Osteoblast (primary cell): ENCODE measurements around the gene MUC4. TPM values are rescaled to one million over a fixed set of nuclear protein-coding genes. Genes with fewer than 3 reads are reported as not detected.
A peak's percentile ranks its signal among the peaks of the same experiment; 100 is the strongest.

Experiments
- DNase-seq: peaks from one replicate; pipeline ENCODE4 v3.0.0; 2011; ENCODE audit warnings: low spot score, mixed read lengths; ENCODE audit not compliant: insufficient read length; ENCODE audit errors: missing footprints
- H2AFZ ChIP-seq: 2 replicates; pipeline ENCODE4 v1.6.0; 2011; ENCODE audit warnings: mild to moderate bottlenecking, low read length
- H3K27ac ChIP-seq: 2 replicates; pipeline ENCODE4 v1.5.1; 2011; ENCODE audit warnings: mild to moderate bottlenecking, low read depth, low read length, moderate library complexity
- H3K27me3 ChIP-seq: 2 replicates; pipeline ENCODE4 v1.6.0; 2012; ENCODE audit warnings: mild to moderate bottlenecking, control low read depth, inconsistent platforms, low read length, moderate library complexity; ENCODE audit not compliant: insufficient read depth
- H3K36me3 ChIP-seq: 2 replicates; pipeline ENCODE4 v1.5.1; 2011; ENCODE audit warnings: mild to moderate bottlenecking, low read length, control low read depth, moderate library complexity; ENCODE audit not compliant: insufficient read depth
- H3K4me1 ChIP-seq: 2 replicates; pipeline ENCODE4 v1.5.1; 2011; ENCODE audit warnings: mild to moderate bottlenecking, low read length, control low read depth, moderate library complexity; ENCODE audit not compliant: insufficient read depth
- H3K4me2 ChIP-seq: 2 replicates; pipeline ENCODE4 v1.6.0; 2011; ENCODE audit warnings: mild to moderate bottlenecking, low read length; ENCODE audit not compliant: insufficient read depth
- H3K4me3 ChIP-seq: fragments of 200-600 bp; sonication (generic); 3 replicates; pipeline ENCODE4 v1.5.1; 2012; ENCODE audit warnings: mild to moderate bottlenecking, low read length, inconsistent platforms; ENCODE audit not compliant: insufficient read depth
- H3K79me2 ChIP-seq: 2 replicates; pipeline ENCODE4 v1.6.0; 2012; ENCODE audit warnings: mild to moderate bottlenecking, low read length, control low read depth, inconsistent platforms; ENCODE audit not compliant: insufficient read depth
- H3K9me3 ChIP-seq: 2 replicates; pipeline ENCODE4 v1.5.1; 2011; ENCODE audit warnings: low read depth, low read length, control low read depth
- H4K20me1 ChIP-seq: 2 replicates; pipeline ENCODE4 v1.6.0; 2012; ENCODE audit warnings: mild to moderate bottlenecking, low read length, control low read depth; ENCODE audit not compliant: insufficient read depth
- total RNA-seq: library from RNA; depleted of rRNA; stranded (reverse); fragments of >200 nt; gene quantifications from 2 replicates; pipeline ENCODE4 v1.2.3, GENCODE V29; 2012
- TF ChIP-seq, protein P1 (sequence below): IDR thresholded peaks from 2 replicates; pipeline ENCODE4 v1.5.1; 2011; ENCODE audit warnings: mild to moderate bottlenecking, low read depth, low read length, moderate library complexity; ENCODE audit errors: extremely low read depth

Gene MUC4
- total RNA-seq, 1 donor, result not detected

DNA sequence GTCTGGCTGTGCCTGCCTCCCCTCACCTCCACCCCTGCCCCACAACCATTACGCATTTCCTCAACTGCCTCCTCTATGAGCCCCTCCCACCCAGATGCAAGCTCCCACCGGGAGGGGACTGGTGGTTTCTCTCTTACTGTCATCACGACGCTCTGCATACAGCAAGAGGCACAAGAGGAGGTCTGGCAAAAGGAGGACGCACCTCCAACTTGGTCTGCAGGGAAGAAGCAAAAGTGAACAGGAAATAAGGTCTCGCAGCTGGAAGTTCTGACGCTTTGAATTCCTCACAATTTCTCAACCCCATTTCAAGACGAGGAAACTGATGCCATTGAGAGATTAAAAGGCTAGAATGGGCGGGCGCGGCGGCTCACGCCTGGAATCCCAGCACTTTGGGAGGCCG is 42.3 kb upstream of the MUC4 start:
- no peak overlapping the region for H3K27ac ChIP-seq
- no peaks in the 10 kb centered on the region for H3K79me2 ChIP-seq
- H3K4me2 ChIP-seq, result no peak overlapping the region
- H3K4me3 ChIP-seq, result no peak overlapping the region
- H3K9me3 ChIP-seq, result no peaks in the 10 kb centered on the region
- H4K20me1 ChIP-seq, result no peaks in the 10 kb centered on the region
- no peaks in the 10 kb centered on the region for H3K36me3 ChIP-seq
- TF ChIP-seq, protein P1, sequence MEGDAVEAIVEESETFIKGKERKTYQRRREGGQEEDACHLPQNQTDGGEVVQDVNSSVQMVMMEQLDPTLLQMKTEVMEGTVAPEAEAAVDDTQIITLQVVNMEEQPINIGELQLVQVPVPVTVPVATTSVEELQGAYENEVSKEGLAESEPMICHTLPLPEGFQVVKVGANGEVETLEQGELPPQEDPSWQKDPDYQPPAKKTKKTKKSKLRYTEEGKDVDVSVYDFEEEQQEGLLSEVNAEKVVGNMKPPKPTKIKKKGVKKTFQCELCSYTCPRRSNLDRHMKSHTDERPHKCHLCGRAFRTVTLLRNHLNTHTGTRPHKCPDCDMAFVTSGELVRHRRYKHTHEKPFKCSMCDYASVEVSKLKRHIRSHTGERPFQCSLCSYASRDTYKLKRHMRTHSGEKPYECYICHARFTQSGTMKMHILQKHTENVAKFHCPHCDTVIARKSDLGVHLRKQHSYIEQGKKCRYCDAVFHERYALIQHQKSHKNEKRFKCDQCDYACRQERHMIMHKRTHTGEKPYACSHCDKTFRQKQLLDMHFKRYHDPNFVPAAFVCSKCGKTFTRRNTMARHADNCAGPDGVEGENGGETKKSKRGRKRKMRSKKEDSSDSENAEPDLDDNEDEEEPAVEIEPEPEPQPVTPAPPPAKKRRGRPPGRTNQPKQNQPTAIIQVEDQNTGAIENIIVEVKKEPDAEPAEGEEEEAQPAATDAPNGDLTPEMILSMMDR, result no peak
- no peak overlapping the region for H2AFZ ChIP-seq
- peak; percentile 0 for DNase-seq
- peaks cover 3% of the 10 kb centered on the region for H3K4me1 ChIP-seq
- H3K27me3 ChIP-seq, result no peaks in the 10 kb centered on the region

DNA sequence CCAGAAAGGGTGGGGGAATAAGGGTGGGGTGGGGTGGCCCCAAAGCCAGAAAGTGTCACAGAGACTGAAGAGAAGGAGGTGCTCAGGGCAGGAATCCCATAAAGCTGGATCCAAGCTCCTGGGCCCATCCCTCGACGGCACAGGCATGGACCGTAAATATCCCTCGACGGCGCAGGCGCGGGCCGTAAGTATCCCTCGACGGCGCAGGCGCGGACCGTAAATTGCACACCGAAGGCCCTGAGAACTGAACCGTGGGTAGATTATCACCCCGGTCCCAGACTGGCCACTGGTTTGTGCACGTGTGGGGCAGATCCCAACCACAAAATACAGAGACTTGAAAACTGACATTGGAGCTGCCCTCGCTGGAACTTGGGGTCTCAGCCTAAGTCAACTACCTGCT is 41.3 kb upstream of the MUC4 start:
- H3K4me2 ChIP-seq, result no peak overlapping the region
- H3K79me2 ChIP-seq, result no peaks in the 10 kb centered on the region
- TF ChIP-seq, protein P1, result no peak
- H2AFZ ChIP-seq, result no peak overlapping the region
- no peak overlapping the region for H3K4me3 ChIP-seq
- no peak overlapping the region for H3K27ac ChIP-seq
- peak; percentile 1 for DNase-seq
- no peaks in the 10 kb centered on the region for H3K9me3 ChIP-seq
- peaks cover 3% of the 10 kb centered on the region for H3K4me1 ChIP-seq
- H3K27me3 ChIP-seq, result no peaks in the 10 kb centered on the region
- no peaks in the 10 kb centered on the region for H4K20me1 ChIP-seq
- no peaks in the 10 kb centered on the region for H3K36me3 ChIP-seq

DNA sequence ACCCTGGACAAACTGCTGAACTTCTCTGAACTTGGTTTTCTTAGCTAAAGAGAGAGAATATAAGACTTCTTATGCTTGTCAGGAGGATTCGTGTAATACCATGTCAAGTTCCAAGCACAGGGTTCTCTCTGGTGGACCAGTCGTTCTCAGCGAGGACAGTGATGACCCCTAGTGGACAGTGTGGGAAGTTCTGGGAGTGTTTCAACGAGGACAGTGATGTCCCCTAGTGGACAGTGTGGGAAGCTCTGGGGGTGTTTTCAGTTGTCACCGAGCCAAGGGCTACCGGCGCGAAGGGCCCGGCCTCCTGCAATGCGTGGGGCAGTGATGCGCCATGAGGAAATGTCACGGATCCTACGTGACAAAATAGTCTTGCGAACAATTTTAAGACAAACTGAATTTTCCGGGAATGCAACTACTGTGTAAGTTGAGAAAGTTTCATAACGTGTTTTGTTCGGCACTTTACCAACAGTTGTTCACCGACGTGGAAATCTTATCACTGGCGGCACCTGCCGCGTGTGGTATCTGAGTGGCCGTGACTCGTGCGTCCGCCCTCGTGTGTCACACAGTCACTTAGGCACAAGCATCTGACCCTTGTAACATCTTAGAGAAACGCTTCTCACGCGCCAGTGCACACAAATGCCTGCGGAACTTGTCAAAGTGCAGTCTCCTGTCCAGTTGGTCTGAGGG is 39.3 kb upstream of the MUC4 start:
- Histone ChIP-seq H3K4me3 (peak overlapping the region; percentile 12), H3K79me2 (no peaks in the 10 kb centered on the region), H3K9me3 (no peaks in the 10 kb centered on the region), H4K20me1 (no peaks in the 10 kb centered on the region), H3K4me1 (peaks cover 8% of the 10 kb centered on the region), H3K4me2 (peak overlapping the region; percentile 64), H3K27me3 (no peaks in the 10 kb centered on the region), H3K36me3 (no peaks in the 10 kb centered on the region), H2AFZ (no peak overlapping the region), H3K27ac (no peak overlapping the region)
- DNase-seq, result peak; percentile 99
- TF ChIP-seq, protein P1, result peak; percentile 100

DNA sequence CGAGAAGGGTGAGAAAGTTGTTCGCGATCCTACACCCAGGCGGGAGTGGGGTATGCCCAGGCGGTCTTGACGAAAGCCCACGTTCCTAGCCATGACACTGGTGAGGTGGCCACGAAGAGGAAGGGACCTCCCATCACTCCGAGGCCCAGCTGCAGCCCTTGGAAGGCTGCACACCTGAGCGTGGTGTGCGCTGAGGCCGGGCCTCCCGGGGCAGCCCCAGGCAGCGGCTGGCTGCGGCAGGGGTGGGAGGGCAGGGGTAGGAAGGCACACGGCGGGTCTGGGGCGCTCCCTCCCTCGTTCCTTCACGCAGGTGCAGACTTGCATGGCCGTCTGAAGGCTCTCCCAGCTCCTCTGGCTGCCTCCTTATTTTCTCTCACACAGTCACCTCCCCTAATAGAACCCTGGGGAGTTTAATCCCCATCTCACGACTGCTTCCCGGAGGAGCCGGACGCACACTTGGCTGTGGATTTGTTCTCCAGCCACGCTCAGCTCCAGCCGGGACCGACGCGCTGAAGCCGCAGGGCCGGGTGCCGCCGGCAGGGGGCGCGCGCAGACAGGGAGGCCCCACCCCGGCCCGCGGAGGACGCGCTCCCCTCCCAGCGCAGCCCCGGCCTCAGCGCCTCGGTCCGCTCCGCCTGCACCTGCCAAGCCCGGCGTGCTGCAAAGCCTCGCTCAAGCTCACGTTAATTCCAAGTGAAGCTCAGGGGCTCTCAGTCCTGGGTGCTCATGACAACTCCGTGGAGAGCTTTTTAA is 37.8 kb upstream of the MUC4 start:
- no peaks in the 10 kb centered on the region for H3K79me2 ChIP-seq
- H3K36me3 ChIP-seq, result no peaks in the 10 kb centered on the region
- DNase-seq, result peak; percentile 72
- H3K4me2 ChIP-seq, result no peak overlapping the region
- no peaks in the 10 kb centered on the region for H4K20me1 ChIP-seq
- H3K27ac ChIP-seq, result no peak overlapping the region
- H3K9me3 ChIP-seq, result no peaks in the 10 kb centered on the region
- H2AFZ ChIP-seq, result no peak overlapping the region
- H3K4me3 ChIP-seq, result no peak overlapping the region
- peaks cover 8% of the 10 kb centered on the region for H3K4me1 ChIP-seq
- TF ChIP-seq, protein P1, result no peak
- peaks cover 2% of the 10 kb centered on the region for H3K27me3 ChIP-seq
